Hematopoietic multipotent progenitor cell (in vitro differentiated cells): ENCODE measurements around the gene PLA2G6. TPM values are rescaled to one million over a fixed set of nuclear protein-coding genes. Genes with fewer than 3 reads are reported as not detected.
A peak's percentile ranks its signal among the peaks of the same experiment; 100 is the strongest.
"Not testable (repeated sequence)": the region's sequence is repeated elsewhere in the genome, so short reads cannot be mapped to it uniquely, and the experiment has no call there.

Experiments
- DNase-seq, 3 donors: peaks; one replicate each; pipeline ENCODE4 v3.0.0-alpha.2; 2011 to 2015; ENCODE audit warnings: low read depth in 2 of 3, low spot score in 2 of 3
- total RNA-seq: library from RNA; depleted of rRNA; stranded (reverse); fragments of >200 nt; gene quantifications from one replicate; pipeline ENCODE4 v1.2.3, GENCODE V29; 2012

The PLA2G6 gene
- total RNA-seq, 1 donor, result 143 TPM

DNA sequence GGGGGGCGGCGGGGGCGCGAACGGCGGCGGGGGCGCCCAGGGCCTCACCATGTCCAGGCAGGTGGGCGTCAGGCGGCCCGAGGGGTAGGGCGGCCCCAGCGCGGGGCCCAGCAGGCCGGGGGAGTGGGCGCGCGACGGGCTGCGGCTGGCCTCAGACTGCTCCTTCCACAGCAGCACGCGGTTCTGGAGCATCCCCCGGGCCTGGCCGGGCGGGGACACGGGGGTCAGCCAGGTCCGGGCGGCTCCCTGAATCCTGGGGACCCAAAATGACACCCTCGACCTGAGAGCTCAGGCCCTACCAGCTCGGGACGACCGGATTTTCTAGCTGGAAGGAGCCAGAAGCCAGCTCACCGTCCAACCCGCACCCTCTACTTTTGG is 92.2 kb downstream of the PLA2G6 start:
- no peak for DNase-seq

DNA sequence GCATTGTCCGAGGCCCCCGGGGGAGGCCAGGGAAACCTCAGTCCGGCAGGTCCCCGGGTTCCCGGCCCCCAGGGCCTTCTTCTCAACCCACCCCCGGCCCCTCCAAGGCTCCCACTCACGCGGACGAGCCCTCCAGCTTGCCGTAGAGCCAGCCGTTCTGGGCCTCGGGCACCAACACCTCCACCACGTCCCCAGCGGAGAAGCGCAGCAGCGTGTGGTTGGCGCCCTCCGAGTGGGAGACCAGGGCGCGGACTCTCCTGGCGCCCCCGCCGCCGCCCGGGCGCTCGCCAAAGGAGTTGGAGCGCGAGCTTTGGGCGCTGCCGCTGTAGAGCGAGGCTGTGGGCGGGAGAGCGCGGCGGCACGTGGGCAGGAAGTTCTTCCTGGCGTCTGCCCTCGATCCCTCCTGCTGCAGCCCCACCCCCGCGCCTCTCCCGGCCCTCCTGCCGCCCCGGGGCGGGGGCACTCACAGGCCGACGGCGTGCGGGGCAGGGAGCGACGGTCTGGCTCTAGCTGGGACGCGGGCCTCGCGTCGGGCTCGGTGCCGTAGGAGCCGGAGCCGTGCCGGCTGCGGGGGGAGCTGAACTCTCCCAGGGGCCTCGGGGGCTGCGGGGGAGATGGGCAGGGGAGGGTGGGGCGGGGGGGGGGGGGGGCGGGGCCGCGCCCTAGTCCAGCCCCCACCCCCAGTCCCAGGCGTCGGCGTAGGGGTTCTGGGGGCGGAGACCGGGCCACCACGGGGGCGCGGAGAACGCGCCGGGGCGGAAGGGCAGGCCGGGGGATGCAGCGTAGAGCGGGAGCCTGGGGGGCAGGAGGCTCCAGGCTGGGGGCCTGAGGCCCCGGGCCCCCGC is 92.8 kb downstream of the PLA2G6 start:
- DNase-seq, result no peak

DNA sequence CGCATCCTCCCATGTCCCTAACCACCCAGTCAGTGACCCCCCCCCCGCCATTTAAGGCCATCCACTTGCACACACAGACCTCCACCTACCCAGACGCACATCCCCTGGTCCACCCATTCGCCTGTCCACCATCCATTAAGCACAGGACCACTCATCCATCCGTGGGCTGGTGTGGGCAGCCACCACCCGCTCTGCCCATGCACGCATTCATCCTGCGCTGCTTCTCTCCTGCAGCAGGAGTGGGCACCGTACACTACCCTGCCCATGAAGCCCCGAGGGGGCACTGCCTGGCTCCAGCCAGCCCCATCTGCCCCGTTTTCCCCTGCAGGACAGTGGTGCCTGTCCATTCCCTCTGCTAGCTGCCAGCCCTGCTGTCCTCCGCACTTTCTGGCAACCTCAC is 93.8 kb downstream of the PLA2G6 start:
- DNase-seq, result no peak

DNA sequence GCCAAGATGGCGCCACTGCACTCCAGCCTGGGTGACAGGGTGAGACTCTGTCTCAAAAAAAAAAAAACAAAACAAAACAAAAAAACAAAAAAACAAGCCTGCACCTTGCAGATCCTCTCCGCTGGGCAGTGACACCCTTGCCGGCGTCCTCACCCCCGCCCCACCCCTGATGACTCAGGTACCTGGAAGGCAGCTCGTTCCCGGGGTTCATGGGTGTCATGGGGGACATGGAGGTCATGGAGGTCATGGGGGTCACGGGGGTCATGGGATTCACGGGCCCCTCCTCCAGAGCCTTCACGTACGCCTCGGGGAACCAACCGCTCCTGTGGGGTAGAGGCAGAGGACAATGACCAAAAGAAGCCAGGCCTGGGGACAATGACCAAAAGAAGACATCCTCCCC is 94.7 kb downstream of the PLA2G6 start:
- no peak for DNase-seq

DNA sequence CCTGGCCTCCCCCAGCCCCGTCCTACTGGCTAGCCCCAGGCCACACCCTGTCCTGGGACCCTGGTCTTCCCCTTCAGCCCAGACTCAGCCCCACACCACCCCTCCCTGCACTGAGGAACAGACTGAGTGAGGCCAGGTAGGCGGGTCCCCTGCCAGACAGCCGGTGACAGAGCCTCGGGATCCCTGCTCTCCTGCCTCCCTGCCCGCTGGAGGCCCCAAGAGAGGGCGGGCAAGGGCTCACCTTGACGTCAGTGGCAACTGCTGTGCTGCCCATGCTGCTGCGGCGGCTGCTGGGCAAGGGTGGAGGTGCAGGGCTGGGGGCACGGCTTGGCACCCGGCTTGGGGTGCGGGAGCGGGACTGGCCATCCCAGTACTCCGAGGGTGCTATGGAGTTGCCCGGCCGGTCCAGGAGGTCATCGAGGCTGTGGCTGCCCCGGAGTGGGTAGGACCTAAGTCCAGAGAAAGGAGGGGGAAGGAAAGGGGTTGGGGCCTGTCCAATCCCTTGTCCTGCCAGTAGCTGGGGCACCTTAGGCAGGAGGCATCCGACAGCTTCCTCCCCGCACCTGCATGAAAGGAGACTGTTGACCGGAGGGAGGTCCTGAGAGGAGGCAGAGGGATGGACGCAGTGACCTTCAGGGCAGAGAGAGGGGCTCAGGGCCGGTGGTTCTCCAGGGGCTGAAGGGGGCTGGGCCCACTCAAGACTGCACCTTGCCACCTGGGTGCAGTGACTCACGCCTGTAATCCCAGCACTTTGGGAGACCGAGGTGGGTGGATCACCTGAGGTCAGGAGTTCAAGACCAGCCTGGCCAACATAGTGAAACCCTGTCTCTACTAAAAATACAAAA is 95.4 kb downstream of the PLA2G6 start:
- DNase-seq, result no peak

DNA sequence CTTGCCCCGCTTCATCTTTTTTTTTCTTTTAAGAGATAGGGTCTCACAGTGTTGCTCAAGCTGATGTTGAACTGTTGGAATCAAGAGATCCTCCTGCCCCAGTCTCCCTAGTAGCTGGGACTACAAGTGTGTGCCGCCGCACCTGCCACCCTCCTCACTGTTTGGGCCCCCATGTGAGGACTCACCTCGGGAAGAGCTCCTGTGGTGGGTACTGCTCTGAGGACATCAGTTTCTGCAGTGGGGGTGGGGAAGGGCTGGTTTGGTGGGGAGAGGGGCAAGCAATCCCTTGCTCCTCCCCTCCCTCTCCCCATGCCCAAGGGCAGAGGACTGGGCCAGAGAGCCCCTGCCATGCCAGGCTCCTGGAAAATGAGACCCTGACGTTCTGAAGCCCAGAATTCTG is 96.1 kb downstream of the PLA2G6 start:
- no peak for DNase-seq

DNA sequence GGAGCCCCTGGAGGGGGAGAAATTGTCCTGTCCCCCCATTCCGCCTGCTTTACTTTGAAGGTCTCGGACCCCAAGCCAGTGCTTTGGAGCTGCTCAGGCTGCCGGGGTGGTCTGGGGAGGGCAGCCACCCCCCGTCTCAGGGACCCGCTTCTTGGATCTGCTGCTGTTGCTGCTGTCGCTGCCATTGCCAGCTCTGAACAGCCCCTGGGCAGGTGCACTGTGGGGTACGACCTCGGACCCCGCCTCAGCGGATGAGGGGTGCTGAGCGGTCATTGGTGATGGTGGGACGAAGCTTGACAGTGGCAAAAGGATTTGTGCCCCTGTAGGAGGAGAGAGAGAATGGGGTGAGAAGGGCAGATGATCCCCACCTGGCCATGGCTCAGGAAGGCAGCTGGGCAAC is 96.6 kb downstream of the PLA2G6 start:
- no peak for DNase-seq

DNA sequence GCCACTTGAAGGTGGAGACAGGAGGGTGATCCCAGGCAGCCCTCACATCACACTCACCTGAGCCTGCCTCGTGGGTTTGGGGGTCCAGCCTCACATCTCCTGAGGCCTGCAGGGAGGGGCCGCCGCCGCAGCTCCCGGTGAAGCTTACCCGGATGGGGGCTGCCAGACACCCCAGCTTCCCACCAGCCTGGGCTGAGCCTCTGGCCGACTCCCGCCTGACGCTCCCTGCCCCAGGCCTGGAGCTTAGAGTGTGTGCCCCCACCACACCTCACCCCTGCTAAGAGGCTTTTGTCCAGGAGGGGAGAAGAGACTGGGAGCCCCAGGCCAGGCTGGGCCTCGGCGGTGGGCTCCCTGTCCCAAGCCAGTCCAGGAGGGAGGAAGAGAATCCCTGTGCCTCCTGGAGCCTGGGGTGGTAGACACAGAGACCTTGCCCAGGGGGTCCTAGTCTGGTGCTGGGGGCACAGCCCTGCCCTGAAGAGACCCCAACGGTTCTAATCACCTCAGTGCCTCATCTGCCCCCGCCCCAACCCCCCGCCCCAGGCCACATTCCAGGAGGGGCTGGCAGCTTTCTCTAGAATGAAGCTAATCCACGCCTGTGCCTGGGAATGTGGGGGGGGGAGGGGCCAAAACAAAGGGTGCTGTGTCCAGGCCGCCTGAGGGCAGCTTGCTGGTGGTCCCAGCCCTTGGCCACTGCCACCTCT is 97.5 kb downstream of the PLA2G6 start, which contains the start of gene SLC16A8:
SLC16A8 (minus strand) TSS at position 254 of the 701 bp plus-strand sequence. CDS start 1,311 bp downstream, outside the sequence.
- no peak for DNase-seq

DNA sequence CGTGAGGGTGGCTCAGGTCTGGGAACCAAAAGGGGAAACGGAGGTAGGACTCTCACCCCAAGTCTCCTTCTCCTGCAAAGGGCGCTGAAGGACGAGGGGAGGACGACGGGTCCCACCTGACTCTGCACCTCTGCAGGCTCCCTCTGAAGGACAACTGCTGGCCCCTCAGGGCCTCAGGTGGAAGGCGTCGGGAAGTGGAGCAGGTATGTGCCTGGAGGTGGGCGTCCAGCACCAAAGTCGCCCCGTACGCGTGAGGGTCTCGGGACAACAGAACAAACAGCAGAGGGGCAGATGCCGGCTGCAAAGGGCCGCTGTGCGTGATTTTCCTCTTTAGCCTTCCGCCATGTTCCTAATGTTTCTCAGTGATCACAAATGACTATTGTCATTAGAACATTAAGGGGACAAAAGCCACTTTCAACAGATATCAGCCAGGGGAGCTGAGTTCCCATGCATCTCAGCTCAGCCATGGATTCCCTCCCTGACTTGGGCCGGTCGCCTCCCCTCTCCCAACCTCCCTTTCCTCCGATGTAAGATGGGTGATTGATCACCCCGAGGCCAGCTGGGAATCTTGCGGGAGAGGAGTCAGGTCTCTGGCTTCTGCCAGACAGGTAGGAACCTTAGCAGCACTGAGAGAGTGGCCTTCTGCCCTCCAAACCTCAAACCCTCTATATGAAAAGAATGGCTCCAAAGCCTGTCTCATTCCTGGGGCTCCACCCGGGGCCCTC is 98.5 kb downstream of the PLA2G6 start:
- DNase-seq, result no peak

DNA sequence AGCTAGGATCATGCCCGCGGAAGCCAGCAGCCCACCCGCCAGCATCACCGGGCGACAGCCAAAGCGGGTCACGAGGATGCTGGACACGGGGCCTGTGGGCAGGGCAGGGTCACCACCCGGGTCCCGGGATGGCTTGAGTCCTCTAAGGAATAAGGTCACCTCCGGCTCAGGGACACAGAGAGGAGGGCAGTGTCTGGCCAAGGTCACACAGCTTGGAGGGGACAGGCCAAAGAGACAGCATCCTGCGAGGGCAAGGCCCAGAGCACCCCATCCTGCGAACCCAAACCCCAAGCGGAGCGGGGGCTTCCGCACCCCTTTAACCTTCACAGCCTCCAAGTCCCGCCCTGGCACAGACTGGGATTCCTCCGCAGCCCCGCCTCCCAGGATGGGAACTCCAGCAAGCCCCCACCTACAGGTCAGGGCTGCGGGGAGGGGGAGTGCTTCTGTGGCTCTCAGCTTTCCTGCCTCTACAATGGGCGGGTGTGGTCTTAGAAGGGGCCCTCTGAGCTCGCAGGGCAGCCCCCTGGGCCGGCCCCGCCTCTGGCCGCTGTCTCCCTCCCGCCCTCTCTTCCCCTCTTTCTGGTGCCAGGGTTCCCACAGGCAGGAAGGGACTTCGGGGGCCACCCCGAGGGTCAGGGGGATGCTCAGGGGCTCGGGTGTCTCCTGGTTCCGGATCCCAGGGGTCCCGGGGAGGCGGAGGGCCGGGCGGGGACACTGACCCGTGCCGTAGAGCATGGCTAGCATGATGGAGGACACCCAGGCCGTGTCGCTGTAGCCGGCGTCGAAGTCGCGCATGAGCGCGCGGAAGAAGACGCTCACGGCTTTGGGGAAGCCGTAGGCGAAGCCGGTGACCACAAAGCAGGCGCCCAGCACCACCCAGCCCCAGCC is 99.4 kb downstream of the PLA2G6 start:
- peak in 2 of 3 donors; percentile 27 to 41 for DNase-seq

DNA sequence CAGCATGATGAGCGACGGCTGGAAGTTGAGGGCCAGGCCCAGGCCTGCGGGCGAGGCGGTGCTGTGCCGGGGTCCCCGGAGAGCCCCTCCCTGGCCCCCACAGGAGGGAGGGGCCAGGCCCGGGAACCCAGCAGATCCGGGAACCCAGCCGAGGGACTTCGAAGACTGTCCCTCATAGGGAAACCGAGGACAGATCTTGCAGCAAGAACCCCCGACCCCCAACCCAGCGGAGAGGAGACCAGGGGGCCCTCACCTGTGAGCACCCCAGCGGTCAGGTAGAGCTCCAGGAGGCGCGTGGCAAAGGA is 100.0 kb downstream of the PLA2G6 start:
- DNase-seq, result no peak

DNA sequence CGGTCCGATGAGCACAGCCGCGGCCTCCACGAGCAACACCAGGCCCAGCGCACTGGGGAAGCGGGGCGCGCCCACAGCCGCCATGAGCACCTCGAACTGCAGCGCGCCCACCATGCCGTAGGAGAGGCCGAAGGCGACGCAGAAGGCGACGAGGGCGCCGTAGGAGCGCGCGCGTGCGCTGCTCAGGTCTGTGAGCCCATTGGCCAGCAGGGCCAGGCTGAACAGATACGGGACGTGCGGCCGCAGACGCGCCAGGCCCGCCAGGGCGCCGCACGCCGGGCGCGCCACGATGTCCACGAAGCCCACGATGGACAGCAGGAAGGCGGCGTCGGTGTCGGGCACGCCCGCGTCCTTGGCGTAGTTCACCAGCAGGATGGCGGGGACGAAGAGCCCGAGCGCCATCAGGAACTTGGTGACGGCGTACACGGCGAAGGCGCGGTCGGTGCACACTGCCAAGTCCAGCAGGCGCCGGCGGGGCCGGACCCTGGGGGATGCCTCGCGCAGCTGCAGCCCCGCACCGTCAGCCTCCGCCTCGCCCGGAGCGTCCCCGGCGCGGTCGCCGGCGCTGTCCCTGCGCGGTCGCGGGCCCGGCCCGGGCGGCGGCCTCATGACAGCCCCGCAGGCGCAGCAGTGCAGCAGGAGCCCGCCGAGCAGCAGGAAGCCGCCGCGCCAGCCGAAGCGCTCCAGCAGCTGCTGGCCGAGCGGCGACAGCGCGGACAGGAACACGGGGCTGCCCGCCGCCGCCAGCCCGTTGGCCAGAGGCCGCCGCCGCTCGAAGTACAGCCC is 100.6 kb downstream of the PLA2G6 start:
- peak in 1 of 3 donors; percentile 21 for DNase-seq

DNA sequence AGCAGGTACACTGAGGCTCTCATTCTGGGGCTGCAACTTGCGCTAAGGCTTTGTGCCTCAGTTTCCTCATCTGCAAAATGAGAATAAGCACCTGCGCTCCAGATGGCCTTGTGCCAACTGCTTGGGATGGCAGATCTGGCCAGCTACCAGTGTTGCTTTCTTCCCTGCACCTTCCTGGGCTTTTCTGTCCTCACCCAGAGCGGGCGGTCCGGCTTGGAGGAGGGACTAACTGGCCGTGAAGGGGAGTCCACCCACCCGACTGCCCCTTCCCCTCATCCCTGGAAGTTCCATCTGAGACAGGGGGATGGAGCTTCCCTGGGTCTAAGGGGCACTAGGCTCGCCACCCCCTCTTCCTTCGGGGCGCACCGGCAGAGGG is 101.2 kb downstream of the PLA2G6 start:
- DNase-seq, result no peak

DNA sequence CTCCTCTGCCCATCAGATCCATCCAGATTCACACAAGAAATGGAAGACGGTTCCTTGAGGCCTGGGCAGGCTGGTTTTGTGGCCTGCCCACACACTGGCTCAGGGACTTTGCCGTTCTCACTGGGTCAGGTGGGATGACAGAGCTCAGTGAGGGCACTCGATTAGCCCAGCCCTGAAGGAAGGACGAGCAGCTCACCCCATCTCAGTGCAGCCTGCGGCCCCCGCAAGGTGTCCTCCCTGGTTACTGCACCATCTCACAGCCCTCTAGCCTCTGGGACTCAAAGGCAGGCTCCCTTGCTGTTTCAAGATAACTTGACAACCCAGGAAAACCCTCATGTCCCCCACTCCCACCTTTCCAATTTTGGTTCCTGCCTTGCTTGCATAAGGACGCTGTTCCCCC is 101.8 kb downstream of the PLA2G6 start:
- DNase-seq, result no peak

DNA sequence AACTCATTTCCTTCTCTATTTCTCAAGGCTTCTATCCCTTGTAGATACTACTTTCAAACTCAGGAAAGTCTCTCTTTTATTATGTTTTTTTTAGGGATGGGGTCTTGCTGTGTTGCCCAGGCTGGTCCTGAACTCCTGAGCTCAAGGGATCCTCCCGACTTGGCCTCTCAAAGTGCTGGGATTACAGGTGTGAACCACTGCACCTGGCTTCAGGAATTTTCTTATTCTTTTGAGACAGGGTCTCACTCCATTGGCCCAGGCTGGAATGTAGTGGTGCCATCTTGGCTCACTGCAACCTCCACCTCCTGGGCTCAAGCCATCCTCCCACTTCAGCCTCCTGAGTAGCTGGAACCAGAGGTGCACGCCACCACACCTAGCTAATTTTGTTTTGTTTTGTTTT is 102.4 kb downstream of the PLA2G6 start:
- DNase-seq, result not testable (repeated sequence)

DNA sequence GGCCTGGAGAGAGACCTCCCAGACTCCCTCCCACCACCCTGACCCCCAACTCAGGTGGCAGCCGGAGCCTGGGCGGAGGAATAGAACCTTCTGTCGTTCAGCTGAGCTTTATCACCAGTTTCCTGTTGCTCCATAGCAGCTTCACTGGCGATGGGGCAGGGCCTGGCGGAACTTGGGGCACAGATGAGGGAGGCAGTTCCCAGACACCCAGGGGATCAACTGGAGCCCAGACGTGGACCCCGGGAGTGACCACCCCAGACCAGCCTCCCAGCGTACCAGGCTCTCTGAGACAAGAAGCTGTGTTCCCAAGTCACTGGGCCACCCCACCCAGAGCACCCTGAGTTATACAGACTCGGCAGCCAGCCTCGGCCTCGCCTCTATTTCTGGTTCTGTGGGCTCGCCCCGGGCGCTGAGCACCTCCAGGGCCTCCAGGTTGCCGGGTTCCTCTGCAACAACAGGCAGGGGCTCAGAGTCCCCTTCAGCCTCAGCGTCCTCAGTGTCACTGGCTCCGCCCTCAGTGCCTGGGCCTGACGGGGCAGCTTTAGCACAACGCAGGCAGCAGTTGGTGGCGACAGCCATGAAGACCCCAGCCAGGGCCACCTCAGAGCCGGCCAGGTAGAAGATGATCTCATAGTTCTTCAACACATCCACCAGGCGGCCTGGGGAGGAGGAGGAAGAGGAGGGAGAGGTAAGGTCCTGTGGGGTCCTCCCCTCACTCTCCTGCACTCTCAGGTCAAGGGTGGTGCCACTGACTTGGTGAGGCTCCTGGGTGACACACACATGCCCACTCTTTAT is 103.4 kb downstream of the PLA2G6 start:
- DNase-seq, result no peak

DNA sequence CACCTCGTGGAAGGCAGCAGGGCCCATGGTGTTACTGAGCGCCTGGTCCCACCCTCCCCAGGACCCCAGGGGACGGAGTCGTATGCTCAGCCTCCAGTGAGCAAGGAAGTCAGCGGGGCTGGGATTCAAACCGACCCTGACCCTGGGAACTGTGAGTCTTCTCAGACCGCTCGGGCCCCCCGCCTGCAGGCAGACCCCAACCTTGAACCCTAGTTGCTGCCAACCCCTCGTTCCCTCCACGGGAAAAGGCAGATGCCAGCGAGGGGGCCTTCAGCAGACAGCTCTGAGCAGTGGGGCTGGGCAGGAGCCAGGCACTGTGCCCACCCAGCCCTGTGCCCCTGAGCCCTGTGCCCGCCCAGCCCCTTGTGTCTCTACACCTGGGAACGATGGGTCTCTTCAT is 104.0 kb downstream of the PLA2G6 start:
- DNase-seq, result no peak

DNA sequence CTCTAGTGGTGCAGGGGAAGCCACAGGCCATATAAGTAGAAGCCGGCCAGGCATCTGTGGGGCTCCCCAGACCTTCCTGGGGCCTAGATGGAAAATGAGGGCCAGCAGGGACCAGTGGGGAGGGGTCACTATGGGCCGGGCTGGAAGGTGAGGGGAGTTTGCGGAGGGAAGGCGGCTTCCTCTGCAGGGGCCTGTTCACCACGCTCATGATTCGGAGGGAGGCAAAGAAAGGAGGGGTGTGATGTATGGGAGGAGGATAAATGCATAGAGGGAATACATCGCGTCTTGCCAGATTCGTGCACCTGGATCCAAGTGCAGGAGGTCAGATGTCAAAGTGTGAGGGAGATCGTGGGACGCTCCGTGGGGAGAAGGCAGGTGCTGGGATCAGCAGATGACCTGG is 104.5 kb downstream of the PLA2G6 start:
- DNase-seq, result no peak
